ENCODE measurements around the gene IRF7.
A peak's percentile ranks its signal among the peaks of the same experiment; 100 is the strongest.

Gene IRF7

GRCh38 chr11:614623-615503, 887 bp downstream of the IRF7 start:
- peak overlapping the region; percentile 95 for H3K27ac ChIP-seq (ENCODE audit: low read length)
- no peaks in the 10 kb centered on the region for H3K9me2 ChIP-seq (replicated peaks; ENCODE audit: insufficient read depth, low read length)
- no peaks in the 10 kb centered on the region for H4K20me1 ChIP-seq (ENCODE audit: insufficient read depth, low read length)
- H3K4me1 ChIP-seq (ENCODE audit: low read length) = peaks cover 13% of the 10 kb centered on the region; the same call in 1 of the 2 replicates
- H3K36me3 ChIP-seq (replicated peaks; ENCODE audit: insufficient read depth, low read length) = no peaks in the 10 kb centered on the region; the same call in 1 of the 2 replicates
- peaks cover 11% of the 10 kb centered on the region; the same call in 1 of the 2 replicates for H3K79me2 ChIP-seq (ENCODE audit: low read length)
- no peaks in the 10 kb centered on the region for H3K27me3 ChIP-seq (replicated peaks; ENCODE audit: insufficient read depth, low read length)
- H3K4me3 ChIP-seq (ENCODE audit: low read length) = peak overlapping the region; percentile 97
- H3F3A ChIP-seq (ENCODE audit: insufficient read depth, low read length) = peaks cover 11% of the 10 kb centered on the region
- no peak for DNase-seq
- 0 out of 2 replicates have a peak overlapping the region, but pooled peaks have one; percentile 42 for H2AFZ ChIP-seq (ENCODE audit: low read length)
- TF ChIP-seq CTCF (IDR thresholded peaks at IDR 0.05; ENCODE audit: low read length) = no peak
- H3K4me2 ChIP-seq (ENCODE audit: low read depth, low read length) = peak overlapping the region; percentile 98
- peak overlapping the region; percentile 85 for H3K9ac ChIP-seq (ENCODE audit: low read length)
- H3K9me3 ChIP-seq (replicated peaks; ENCODE audit: insufficient read depth, low read length) = no peaks in the 10 kb centered on the region

- DNase-seq = no peak
- H3K4me3 ChIP-seq (ENCODE audit: low read length) = no peak overlapping the region
- no peaks in the 10 kb centered on the region for H4K20me1 ChIP-seq (ENCODE audit: insufficient read depth, low read length)
- peaks cover 13% of the 10 kb centered on the region; the same call in 1 of the 2 replicates for H3K4me1 ChIP-seq (ENCODE audit: low read length)
- H3K27me3 ChIP-seq (replicated peaks; ENCODE audit: insufficient read depth, low read length) = no peaks in the 10 kb centered on the region
- H3K9me2 ChIP-seq (replicated peaks; ENCODE audit: insufficient read depth, low read length) = no peaks in the 10 kb centered on the region
- peaks cover 11% of the 10 kb centered on the region for H3F3A ChIP-seq (ENCODE audit: insufficient read depth, low read length)
- no peak for TF ChIP-seq CTCF (IDR thresholded peaks at IDR 0.05; ENCODE audit: low read length)
- TF ChIP-seq EZH2 (optimal IDR thresholded peaks at IDR 0.05; ENCODE audit: low read depth, low read length) = no peak
- TF ChIP-seq EZH2phosphoT487 (IDR thresholded peaks at IDR 0.05; ENCODE audit: low read length) = no peak
- H3K36me3 ChIP-seq (replicated peaks; ENCODE audit: insufficient read depth, low read length) = no peaks in the 10 kb centered on the region; the same call in 1 of the 2 replicates
- H3K79me2 ChIP-seq (ENCODE audit: low read length) = peaks cover 11% of the 10 kb centered on the region; the same call in 1 of the 2 replicates
- no peak overlapping the region for H3K4me2 ChIP-seq (ENCODE audit: low read depth, low read length)
- H3K9ac ChIP-seq (ENCODE audit: low read length) = no peak overlapping the region
- no peak overlapping the region for H2AFZ ChIP-seq (ENCODE audit: low read length)
- H3K27ac ChIP-seq (ENCODE audit: low read length) = no peak overlapping the region
- no peaks in the 10 kb centered on the region for H3K9me3 ChIP-seq (replicated peaks; ENCODE audit: insufficient read depth, low read length)
Observed at GRCh38 chr11:614021-614622, 1.6 kb downstream of the IRF7 start.

GRCh38 chr11:613369-613968, 2.3 kb downstream of the IRF7 start:
- no peaks in the 10 kb centered on the region for H3K9me3 ChIP-seq (replicated peaks; ENCODE audit: insufficient read depth, low read length)
- no peaks in the 10 kb centered on the region; the same call in 1 of the 2 replicates for H3K36me3 ChIP-seq (replicated peaks; ENCODE audit: insufficient read depth, low read length)
- H3F3A ChIP-seq (ENCODE audit: insufficient read depth, low read length) = peaks cover 11% of the 10 kb centered on the region
- no peak overlapping the region for H3K4me3 ChIP-seq (ENCODE audit: low read length)
- H3K9ac ChIP-seq (ENCODE audit: low read length) = no peak overlapping the region
- peaks cover 11% of the 10 kb centered on the region; the same call in 1 of the 2 replicates for H3K79me2 ChIP-seq (ENCODE audit: low read length)
- TF ChIP-seq CTCF (IDR thresholded peaks at IDR 0.05; ENCODE audit: low read length) = no peak
- TF ChIP-seq EZH2phosphoT487 (IDR thresholded peaks at IDR 0.05; ENCODE audit: low read length) = no peak
- no peak for TF ChIP-seq EZH2 (optimal IDR thresholded peaks at IDR 0.05; ENCODE audit: low read depth, low read length)
- H3K4me1 ChIP-seq (ENCODE audit: low read length) = peaks cover 13% of the 10 kb centered on the region; the same call in 1 of the 2 replicates
- H3K27ac ChIP-seq (ENCODE audit: low read length) = no peak overlapping the region
- H3K27me3 ChIP-seq (replicated peaks; ENCODE audit: insufficient read depth, low read length) = no peaks in the 10 kb centered on the region
- no peaks in the 10 kb centered on the region for H3K9me2 ChIP-seq (replicated peaks; ENCODE audit: insufficient read depth, low read length)
- DNase-seq = no peak
- no peaks in the 10 kb centered on the region for H4K20me1 ChIP-seq (ENCODE audit: insufficient read depth, low read length)
- H3K4me2 ChIP-seq (ENCODE audit: low read depth, low read length) = no peak overlapping the region
- no peak overlapping the region for H2AFZ ChIP-seq (ENCODE audit: low read length)
